GM18951 (cell line): ENCODE data around the gene CALD1.

Experiments used
- POLR2A ChIP-seq: IDR thresholded peaks from 4 replicates; pipeline ENCODE4 v1.6.1; 2011; ENCODE audit warnings: mild to moderate bottlenecking; ENCODE audit not compliant: insufficient read length, insufficient read depth; ENCODE audit errors: extremely low read depth
- in situ Hi-C: fragments of 300-500 bp; cut with MboI; formaldehyde crosslinking; loops from one replicate; pipeline ENCODE4 v1.12.0; 2022; ENCODE audit warnings: low sequenced_read_pairs, mixed read lengths, inconsistent platforms; ENCODE audit not compliant: unreplicated experiment

CALD1 gene

GRCh38 chr7:134771111-134771510 is 8.3 kb upstream of the CALD1 start:
- no peak for TF ChIP-seq POLR2A
- in situ Hi-C loops = no loop called here

GRCh38 chr7:134771889-134772288 is 7.5 kb upstream of the CALD1 start:
- no peak for TF ChIP-seq POLR2A
- in situ Hi-C loops = no loop called here

GRCh38 chr7:134772401-134772800 is 7.0 kb upstream of the CALD1 start:
- in situ Hi-C loops = no loop called here
- no peak for TF ChIP-seq POLR2A

GRCh38 chr7:134773164-134773563 is 6.3 kb upstream of the CALD1 start:
- in situ Hi-C loops = no loop called here
- no peak for TF ChIP-seq POLR2A

- in situ Hi-C loops = no loop called here
- no peak for TF ChIP-seq POLR2A
These were observed 5.3 kb upstream of the CALD1 start for GRCh38 chr7:134774119-134774518.

GRCh38 chr7:134777470-134777869 is 2.0 kb upstream of the CALD1 start:
- no peak for TF ChIP-seq POLR2A
- in situ Hi-C loops = no loop called here

GRCh38 chr7:134777908-134778580 is 1.4 kb upstream of the CALD1 start:
- TF ChIP-seq POLR2A = no peak
- in situ Hi-C loops = no loop called here

GRCh38 chr7:134779741-134780065 is 269 bp downstream of the CALD1 start:
- in situ Hi-C loops = no loop called here
- TF ChIP-seq POLR2A = no peak

- in situ Hi-C loops = no loop called here
- TF ChIP-seq POLR2A = no peak
These were observed 863 bp downstream of the CALD1 start for GRCh38 chr7:134780166-134780828.

GRCh38 chr7:134781171-134781570 is 1.7 kb downstream of the CALD1 start:
- no peak for TF ChIP-seq POLR2A
- in situ Hi-C loops = no loop called here

GRCh38 chr7:134782121-134782623 is 2.7 kb downstream of the CALD1 start:
- TF ChIP-seq POLR2A = no peak
- in situ Hi-C loops = no loop called here

GRCh38 chr7:134783294-134784069 is 4.0 kb downstream of the CALD1 start:
- in situ Hi-C loops = no loop called here
- no peak for TF ChIP-seq POLR2A

- no peak for TF ChIP-seq POLR2A
- in situ Hi-C loops = no loop called here
These were observed 5.0 kb downstream of the CALD1 start for GRCh38 chr7:134784251-134785049.
